HFF-Myc (cell line): Measurements from ENCODE around the gene KRTAP4-5.
"Not testable (repeated sequence)": the region's sequence is repeated elsewhere in the genome, so short reads cannot be mapped to it uniquely, and the experiment has no call there.

Experiments
- DNase-seq: peaks from one replicate; pipeline ENCODE4 v3.0.0-alpha.2; 2011; ENCODE audit warnings: low read depth; ENCODE audit errors: extremely low read depth
- H3K4me3 ChIP-seq: replicated peaks from 2 replicates; pipeline ENCODE4 v1.5.1; 2011; ENCODE audit warnings: low read depth, mild to moderate bottlenecking, control low read depth, low read length
- CTCF ChIP-seq: IDR thresholded peaks from 2 replicates; pipeline ENCODE4 v1.5.1; 2012; ENCODE audit warnings: mild to moderate bottlenecking, low read depth, low read length, control low read depth; ENCODE audit errors: missing control alignments

Gene KRTAP4-5

DNA sequence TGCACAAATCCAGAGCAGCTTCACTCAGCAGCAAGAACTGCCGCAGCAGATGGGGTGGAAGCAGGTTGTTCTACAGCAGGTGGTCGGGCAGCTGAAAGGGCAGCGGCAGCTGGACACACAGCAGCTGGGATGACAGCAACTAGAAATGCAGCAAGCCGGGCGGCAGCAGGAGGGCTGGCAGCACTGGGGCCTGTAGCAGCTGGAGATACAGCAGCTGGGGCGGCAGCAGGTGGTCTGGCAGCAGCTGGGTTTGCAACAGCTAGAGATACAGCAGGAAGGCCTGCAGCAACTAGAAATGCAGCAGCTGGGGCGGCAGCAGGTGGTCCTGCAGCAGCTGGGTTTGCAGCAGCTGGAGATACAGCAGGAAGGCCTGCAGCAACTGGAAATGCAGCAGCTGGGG is 17.9 kb upstream of the KRTAP4-5 start:
- no peak for TF ChIP-seq CTCF
- H3K4me3 ChIP-seq, result no peak overlapping the region
- DNase-seq, result no peak

DNA sequence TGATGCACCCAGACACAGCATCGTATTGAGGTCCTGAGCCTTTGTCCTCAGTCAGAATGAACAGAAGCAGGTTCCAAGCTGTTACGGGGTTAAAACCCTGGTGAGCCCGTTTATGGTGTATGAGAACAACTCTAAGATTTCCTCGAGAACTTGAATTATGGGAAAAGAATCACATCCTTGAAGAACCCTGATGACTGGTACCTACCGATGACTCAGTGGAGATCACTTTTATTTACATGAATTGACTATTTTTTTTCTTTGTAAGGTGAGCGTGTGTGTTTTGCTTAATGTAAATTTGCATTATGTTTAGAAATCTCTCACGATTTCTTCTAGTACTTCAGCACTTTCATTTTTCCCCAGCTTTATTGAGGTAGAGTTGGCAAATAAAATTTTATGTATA is 14.2 kb upstream of the KRTAP4-5 start:
- no peak for DNase-seq
- TF ChIP-seq CTCF, result no peak
- no peak overlapping the region for H3K4me3 ChIP-seq

DNA sequence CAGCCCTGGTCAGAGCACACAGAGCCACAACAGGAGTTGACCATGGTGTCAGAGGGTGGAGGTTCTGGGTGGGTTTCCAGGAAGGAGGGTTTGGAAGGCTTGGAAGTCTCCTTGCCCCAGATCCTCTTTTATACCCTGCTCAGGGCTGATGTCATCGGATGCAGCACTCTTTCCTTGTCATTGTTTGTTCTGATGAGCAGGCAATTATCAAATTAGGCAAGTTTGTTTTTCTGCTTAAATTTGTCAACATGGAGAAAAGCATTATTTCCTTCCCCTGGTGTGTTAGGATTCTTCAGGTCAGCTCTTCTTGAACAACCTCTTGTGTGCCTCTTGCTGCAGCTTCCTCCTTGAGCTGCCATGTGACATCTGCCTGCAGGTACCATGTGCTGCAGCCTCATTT is 11.0 kb upstream of the KRTAP4-5 start, which contains the start of gene KRTAP4-4:
TSS of gene KRTAP4-4 (minus strand) at position 101 of the 400 bp plus-strand sequence. CDS start at position 44, 57 bp downstream.
- DNase-seq, result no peak
- no peak for TF ChIP-seq CTCF
- no peak within 1 kb of the TSS for H3K4me3 ChIP-seq

DNA sequence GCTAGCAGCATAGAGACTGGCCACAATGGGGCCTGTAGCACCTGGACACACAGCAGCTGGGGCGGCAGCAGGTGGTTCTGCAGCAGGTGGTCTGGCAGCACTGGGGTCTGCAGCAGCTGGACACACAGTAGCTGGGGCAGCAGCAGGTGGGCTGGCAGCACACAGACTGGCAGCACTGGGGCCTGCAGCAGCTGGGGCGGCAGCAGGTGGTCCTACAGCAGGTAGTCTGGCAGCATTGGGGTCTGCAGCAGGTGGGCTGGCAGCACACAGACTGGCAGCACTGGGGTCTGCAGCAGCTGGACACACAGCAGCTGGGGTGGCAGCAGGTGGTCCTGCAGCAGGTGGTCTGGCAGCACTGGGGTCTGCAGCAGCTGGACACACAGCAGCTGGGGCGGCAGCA is 10.6 kb upstream of the KRTAP4-5 start:
- DNase-seq, H3K4me3 ChIP-seq: not testable (repeated sequence)

- TF ChIP-seq CTCF, result no peak
- DNase-seq, result no peak
- no peak overlapping the region for H3K4me3 ChIP-seq
Observed at GRCh38 chr17:41153856-41154255, 4.2 kb upstream of the KRTAP4-5 start.

DNA sequence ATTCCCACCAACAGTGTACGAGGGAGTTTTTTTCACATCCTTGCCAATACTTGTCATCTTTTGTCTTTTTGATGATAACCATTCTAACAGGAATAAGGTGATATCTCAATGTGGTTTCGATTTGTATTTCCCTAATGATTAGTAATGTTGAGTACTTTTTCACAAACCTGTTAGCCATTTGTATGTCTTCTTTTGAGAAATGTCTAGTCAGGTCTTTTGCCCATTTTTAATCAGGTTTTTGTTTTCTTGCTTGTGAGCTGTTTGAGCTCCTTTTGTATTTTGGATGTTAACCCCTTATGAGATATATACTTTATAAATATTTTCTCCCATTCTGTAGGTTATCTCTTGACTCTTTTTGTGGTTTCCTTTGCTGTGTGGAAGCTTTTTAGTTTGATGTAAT is 1.9 kb upstream of the KRTAP4-5 start:
- H3K4me3 ChIP-seq, result no peak overlapping the region
- TF ChIP-seq CTCF, result no peak
- DNase-seq, result no peak

- no peak for DNase-seq
- no peak overlapping the region for H3K4me3 ChIP-seq
- TF ChIP-seq CTCF, result no peak
Observed at GRCh38 chr17:41150026-41150425, 401 bp upstream of the KRTAP4-5 start.

DNA sequence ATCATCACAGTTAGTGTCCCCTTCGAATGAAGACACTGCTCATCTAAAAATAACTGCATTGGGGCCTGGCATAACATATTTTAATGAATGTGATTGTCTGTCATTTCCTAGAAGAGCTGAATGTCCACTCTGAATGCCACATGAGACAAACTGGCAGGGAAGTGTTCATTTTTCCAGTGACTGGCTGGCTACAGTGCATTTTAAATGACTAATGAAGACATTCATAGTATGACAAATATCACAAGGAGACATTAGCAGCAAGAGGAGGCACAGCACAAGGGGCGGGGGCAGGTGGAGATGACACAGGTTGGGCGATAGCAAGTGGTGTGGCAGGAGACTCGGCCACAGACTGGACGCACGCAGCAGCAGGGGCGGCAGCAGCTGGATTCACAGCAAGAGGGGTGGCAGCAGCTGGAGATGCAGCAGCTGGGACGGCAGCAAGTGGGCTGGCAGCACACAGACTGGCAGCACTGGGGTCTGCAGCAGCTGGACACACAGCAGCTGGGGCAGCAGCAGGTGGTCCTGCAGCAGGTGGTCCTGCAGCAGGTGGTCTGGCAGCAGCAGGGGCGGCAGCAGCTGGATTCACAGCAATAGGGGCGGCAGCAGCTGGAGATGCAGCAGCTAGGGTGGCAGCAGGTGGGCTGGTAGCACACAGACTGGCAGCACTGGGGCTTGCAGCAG is 514 bp downstream of the KRTAP4-5 start:
- not testable (repeated sequence) for DNase-seq

More for the DNA sequence above, 514 bp downstream of the KRTAP4-5 start:
- not testable (repeated sequence) for H3K4me3 ChIP-seq
